GM13977 (cell line): Measurements from ENCODE around the gene NELFA.

ENCODE experiments used
- DNase-seq: peaks from one replicate; pipeline ENCODE4 v3.0.0; 2012; ENCODE audit warnings: low spot score
- in situ Hi-C: fragments of 300-500 bp; cut with MboI; formaldehyde crosslinking; loops from one replicate; pipeline ENCODE4 v1.12.0; 2022; ENCODE audit warnings: low sequenced_read_pairs, low pct_unique_long_range_greater_than_20kb, mixed read lengths, inconsistent platforms; ENCODE audit not compliant: unreplicated experiment
- TF ChIP-seq, protein P1 (sequence below): IDR thresholded peaks from 2 replicates; pipeline ENCODE4 v1.5.1; 2012; ENCODE audit warnings: mild to moderate bottlenecking, control low read depth; ENCODE audit not compliant: insufficient read depth; ENCODE audit errors: extremely low read depth, missing control alignments

NELFA gene

DNA sequence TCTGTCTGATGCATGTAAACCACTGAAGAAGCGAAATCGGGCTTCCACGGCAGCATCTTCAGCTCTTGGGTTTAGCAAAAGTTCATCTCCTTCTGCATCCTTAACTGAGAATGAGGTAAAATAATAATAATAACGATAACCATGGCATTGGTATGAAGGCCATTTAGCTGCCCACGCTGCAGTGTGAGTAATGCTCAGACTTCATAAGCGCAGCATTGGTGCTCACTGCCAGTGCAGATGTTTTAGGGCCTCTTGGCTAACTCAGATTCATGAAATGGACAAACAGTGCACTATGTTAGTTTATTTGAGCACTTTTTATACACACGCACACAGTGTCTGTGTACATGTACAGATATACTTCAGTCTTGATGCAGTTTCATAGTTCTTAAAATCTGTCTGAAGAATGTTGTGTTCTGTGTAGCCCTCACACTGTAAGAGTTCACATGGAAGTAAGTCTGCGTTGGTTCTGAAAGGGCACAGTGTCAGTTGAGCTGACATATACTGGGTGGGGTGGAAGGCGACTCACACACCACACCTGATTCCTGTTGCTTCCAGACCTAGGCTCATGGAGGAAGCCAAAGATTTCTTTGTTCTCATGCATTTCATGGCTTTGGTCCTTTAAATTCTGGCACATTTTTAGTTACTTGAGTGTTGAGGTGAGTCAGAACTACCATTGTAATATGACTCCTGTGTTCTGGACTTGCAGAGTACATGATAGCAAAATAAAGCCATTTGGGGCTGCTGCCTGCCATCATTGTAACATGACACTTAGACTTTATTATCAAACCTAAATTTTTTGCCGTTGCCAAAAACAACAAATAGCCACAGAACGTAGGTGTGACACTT, 68.9 kb downstream of the NELFA start:
- no peak for DNase-seq
- in situ Hi-C loops: no loop called here
- TF ChIP-seq, protein P1, sequence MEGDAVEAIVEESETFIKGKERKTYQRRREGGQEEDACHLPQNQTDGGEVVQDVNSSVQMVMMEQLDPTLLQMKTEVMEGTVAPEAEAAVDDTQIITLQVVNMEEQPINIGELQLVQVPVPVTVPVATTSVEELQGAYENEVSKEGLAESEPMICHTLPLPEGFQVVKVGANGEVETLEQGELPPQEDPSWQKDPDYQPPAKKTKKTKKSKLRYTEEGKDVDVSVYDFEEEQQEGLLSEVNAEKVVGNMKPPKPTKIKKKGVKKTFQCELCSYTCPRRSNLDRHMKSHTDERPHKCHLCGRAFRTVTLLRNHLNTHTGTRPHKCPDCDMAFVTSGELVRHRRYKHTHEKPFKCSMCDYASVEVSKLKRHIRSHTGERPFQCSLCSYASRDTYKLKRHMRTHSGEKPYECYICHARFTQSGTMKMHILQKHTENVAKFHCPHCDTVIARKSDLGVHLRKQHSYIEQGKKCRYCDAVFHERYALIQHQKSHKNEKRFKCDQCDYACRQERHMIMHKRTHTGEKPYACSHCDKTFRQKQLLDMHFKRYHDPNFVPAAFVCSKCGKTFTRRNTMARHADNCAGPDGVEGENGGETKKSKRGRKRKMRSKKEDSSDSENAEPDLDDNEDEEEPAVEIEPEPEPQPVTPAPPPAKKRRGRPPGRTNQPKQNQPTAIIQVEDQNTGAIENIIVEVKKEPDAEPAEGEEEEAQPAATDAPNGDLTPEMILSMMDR: no peak

- DNase-seq: no peak
- in situ Hi-C loops: no loop called here
- TF ChIP-seq, protein P1: no peak
Measured at GRCh38 chr4:1938027-1938426, 70.7 kb downstream of the NELFA start.

DNA sequence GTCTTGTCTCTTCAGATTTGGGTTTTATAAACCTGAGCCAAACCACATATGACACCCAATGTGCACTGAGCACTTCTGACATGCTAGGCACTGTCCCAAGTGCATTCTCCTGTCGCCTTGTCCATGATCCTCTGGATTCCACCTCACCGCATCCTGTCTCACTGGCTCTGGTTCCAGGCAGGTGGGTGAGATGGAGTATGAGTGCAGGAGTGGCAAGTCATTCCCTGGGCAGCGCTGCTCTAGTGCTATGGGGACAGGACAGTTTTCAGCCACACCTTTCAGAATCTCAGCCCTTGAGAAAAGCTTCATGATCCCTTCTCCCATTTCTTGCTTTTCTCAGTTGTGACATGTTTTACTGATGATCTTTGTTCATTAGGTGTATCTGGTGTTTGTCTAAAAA, 71.2 kb downstream of the NELFA start:
- TF ChIP-seq, protein P1: no peak
- in situ Hi-C loops: no loop called here
- DNase-seq: no peak

DNA sequence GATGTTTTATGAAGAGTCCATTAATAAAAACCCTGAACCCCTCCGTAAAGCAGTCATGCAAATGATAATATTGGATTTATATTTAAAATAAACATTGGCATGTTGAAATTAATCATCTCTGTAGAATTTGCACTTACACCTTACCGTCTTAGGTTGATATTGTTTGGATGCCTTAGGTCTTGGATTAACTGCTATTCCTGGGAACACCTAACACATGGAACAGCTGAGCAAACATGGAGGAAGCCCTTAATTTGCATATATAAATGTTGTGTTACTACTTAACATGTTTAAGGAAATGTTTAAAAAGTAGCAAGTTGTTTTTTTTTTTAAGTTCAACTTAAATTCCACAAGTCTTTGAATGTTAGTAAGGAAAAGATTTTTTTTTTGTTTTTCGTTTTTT, 75.1 kb downstream of the NELFA start:
- no peak for DNase-seq

DNA sequence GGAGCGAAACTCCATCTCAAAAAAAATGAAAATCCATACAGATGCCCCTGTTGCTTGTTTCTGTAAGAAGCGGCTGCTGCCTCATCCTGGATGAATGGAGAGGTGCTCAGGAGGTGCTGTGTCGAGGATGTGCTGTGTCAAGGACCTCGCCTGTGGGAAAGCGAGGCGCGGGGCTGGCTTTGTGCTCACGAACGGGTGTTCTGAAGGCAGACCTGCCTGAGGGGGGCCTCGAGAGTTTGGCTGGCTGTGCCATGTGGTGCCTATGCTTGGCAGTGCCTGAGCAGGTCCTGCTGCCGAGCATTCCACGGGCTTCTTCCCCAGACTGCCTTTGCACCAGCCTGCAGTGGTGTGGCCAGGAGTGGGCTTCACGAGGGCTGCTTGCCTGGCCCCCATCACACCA, 76.0 kb downstream of the NELFA start:
- DNase-seq: no peak
- in situ Hi-C loops: no loop called here
- TF ChIP-seq, protein P1: no peak

More for the DNA sequence above, 75.1 kb downstream of the NELFA start:
- TF ChIP-seq, protein P1: no peak
- in situ Hi-C loops: no loop called here
